HG02884 (cell line): ENCODE results near the gene CLDN9.

Source experiments
- ATAC-seq: cut with Tn5 transposase; IDR thresholded peaks from one replicate; pipeline ENCODE4 v1.9.1; 2021; ENCODE audit warnings: mild to moderate bottlenecking, moderate library complexity; ENCODE audit not compliant: unreplicated experiment

The CLDN9 gene

GRCh38 chr16:2973605-2974318 lies 39.0 kb upstream of the CLDN9 start:
- no peak for ATAC-seq

GRCh38 chr16:2974319-2975056 lies 38.2 kb upstream of the CLDN9 start:
- ATAC-seq = no peak

DNA sequence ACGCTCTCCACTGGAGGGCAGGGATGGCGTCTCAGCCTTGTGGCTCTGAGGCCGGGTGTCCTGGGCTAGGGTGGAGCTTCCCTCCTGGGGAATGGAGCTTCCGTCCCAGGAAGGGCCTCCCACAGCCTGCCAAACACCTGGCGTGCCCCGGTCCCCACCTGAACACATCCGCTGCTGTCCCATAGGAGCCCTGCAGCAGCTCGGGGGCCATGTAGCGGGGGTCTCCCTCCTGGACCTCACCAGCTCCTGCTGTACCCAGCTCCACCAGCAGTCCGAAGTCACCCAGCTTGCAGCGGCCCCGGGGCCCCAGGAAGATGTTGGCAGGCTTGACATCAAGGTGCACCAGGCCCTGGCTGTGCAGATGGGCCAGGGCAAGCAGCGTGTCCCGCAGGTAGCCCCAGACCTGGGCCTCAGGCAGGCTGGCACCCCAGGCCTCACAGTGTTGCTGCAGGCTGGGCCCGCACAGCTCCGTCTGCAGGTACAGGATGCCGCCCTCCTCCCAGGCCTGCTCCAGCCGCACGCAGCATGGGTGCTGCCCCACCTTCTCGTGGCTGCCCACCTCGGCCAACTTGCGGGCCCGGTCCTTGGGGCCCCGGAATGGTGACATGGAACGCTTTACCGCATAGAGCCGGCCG lies 37.4 kb upstream of the CLDN9 start:
- no peak for ATAC-seq

GRCh38 chr16:2976201-2976600 lies 36.5 kb upstream of the CLDN9 start:
- no peak for ATAC-seq

DNA sequence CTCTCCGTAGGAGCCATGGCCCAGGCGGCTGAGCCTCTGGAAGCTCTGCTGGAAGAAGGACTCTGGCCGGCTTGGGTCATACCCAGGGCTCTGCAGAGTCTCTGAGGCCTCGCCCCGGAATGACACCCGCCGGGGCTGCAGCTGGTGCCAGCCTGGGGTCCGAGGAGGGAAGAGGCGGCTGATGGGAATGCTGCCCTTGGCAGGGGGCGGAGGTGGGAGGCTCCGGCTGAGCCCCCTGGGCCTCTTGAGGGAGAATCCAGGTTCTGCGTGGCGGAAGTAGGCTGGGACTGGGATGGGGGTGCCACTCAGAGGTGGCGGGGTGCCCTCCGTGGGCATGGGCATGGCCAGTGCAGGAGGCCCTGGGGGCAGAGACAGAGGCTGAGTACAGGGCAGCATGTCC lies 36.0 kb upstream of the CLDN9 start:
- ATAC-seq = no peak

GRCh38 chr16:2977440-2977839 lies 35.3 kb upstream of the CLDN9 start:
- ATAC-seq = no peak

GRCh38 chr16:2979669-2980226 lies 33.0 kb upstream of the CLDN9 start:
- ATAC-seq = no peak

- peak; percentile 51 for ATAC-seq
These were observed 32.2 kb upstream of the CLDN9 start, which contains the start of gene PKMYT1 for GRCh38 chr16:2980227-2981176. TSS of gene PKMYT1 (minus strand) at chr16:2980446. CDS start at chr16:2979657, 789 bp downstream.

- ATAC-seq = no peak
These were observed 31.4 kb upstream of the CLDN9 start for GRCh38 chr16:2981177-2981898.

DNA sequence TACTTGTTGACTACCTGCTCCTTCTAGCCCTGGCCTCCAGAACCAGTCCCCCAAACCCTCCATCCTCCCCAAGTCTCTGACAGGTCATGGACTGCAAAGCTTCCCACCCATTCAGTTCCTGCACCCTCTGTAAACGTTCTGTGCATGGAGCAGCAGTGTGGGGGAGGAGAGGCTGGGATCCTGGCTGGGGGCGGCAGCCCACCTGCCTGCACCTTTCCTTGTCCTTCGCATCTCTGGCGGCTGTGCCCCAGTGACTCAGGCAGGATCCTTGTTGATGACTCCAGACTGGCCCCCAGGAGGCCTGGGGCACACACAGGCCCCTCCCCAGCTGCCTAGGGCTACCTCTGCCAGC lies 30.8 kb upstream of the CLDN9 start:
- ATAC-seq = no peak

GRCh38 chr16:2982402-2982801 lies 30.3 kb upstream of the CLDN9 start:
- no peak for ATAC-seq

DNA sequence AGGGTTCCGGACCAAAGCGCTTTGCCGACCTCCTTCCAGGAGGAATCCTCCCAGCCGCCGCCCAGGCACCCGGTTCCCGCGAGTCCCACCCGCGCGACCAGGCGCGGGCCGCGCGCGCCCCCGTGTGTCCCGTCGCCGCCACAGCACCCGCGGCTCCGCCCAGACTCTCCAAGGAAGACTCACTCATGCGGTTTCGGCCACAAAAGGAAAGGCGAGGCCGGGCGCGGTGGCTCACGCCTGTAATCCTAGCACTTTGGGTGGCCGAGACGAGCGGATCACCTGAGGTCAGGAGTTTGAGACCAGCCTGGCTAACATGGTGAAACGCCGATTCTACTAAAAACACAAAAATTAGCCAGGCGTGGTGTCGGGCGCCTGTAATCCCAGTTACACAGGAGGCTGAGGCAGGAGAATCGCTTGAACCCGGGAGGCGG lies 29.0 kb upstream of the CLDN9 start:
- no peak for ATAC-seq

- no peak for ATAC-seq
These were observed 27.3 kb upstream of the CLDN9 start for GRCh38 chr16:2985462-2985861.

GRCh38 chr16:2985893-2986355 lies 26.8 kb upstream of the CLDN9 start:
- ATAC-seq = no peak

DNA sequence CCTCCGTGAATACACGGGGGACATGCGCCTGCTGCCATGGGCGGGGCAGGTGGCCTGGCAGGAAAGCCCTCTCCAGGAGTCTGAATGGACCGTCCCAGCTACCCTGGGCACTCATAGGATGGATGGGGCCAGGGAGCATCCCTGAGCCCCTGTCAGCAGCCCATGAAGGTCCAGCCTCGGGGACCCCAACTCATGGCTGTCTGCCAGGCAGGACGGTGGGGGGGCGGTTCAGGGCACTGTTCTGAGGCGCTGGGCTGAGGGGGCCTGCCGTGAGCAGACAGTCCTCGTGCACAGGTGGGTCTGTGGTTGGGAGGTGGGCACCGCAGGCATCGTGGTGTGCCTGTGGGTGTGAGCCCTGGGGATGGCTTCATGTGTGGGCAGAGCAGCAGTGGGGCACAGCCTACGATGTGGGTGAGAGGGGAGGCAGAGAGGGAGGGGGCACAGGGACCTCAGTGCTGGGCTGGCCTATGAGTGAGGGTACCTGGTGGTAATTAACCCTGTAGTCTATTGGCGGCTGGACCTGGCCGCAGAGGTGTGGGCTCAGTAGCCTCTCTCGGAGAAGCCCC lies 26.0 kb upstream of the CLDN9 start:
- no peak for ATAC-seq

GRCh38 chr16:2987286-2987685 lies 25.4 kb upstream of the CLDN9 start:
- ATAC-seq = no peak

GRCh38 chr16:2987833-2988232 lies 24.9 kb upstream of the CLDN9 start:
- ATAC-seq = no peak

DNA sequence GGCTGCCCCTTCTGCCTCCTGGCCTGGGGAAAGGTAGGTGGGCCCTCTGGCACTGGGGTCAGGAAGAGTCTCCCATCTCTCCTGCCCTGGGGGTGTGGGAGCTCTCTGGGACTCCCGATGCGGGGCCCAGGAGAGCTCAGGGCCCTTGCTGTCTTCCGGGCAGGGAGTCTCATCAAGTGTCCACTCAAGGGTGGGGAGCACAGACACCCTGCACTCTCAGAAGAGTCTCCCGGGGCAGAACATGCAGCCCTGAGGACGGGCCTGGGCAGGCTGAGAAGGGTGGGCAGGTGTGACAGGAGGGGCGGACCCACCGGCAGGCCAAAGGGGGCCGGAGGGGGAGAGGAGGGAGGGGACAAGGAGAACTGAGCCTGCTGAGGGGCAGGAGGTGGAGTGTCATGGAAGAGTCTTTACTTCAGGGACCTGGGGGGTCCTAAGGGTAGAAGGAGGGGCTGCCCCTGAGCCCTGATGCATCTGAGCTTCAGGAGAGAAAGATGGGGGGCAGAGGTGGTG lies 24.1 kb upstream of the CLDN9 start:
- ATAC-seq = no peak

DNA sequence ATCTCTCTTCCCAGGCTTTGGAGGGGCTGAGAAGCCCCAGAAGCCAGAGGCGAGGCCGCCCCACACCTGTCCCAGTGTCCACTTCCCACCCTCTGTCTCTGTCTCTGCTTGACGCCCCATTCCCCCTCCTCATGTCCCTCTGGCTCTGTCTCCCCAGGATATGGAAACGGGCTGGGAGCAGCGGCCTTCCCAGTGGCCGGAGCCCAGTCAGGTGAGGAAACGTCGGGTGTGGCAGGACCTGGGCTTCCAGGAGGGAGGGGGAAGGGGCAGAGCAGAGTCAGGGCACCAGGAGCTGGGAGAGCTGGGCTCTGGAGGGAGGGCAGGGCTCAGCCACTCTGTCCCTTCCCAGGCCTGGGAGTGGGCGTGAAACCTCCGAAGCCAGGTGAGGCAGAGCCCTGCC lies 21.8 kb upstream of the CLDN9 start:
- ATAC-seq = no peak
